GM12891 (cell line): ENCODE measurements around the gene ORMDL3.
"Not testable (repeated sequence)": the region's sequence is repeated elsewhere in the genome, so short reads cannot be mapped to it uniquely, and the experiment has no call there.

Experiments used
- DNase-seq: peaks from one replicate; pipeline ENCODE4 v3.0.0; 2011; ENCODE audit warnings: low spot score; ENCODE audit not compliant: insufficient read length
- FAIRE-seq: peaks from 2 replicates; lab custom pipeline; 2011; peaks lifted over from hg19 to GRCh38; lab: Jason Lieb, UNC
- PAX5 ChIP-seq: IDR thresholded peaks from 2 replicates; pipeline ENCODE4 v1.6.1; 2011; ENCODE audit warnings: low read length, moderate library complexity, mild to moderate bottlenecking; ENCODE audit not compliant: insufficient read depth, severe bottlenecking
- POLR2A ChIP-seq: IDR thresholded peaks from 2 replicates; pipeline ENCODE4 v1.6.1; 2011; ENCODE audit warnings: low read depth, low read length, control low read depth
- POLR2AphosphoS5 ChIP-seq: IDR thresholded peaks from 2 replicates; pipeline ENCODE4 v1.6.1; 2011; ENCODE audit warnings: low read depth, low read length, control low read depth
- POU2F2 ChIP-seq: IDR thresholded peaks from 2 replicates; pipeline ENCODE4 v1.6.1; 2011; ENCODE audit warnings: low read depth, mild to moderate bottlenecking, control low read depth, low read length, moderate library complexity
- SPI1 ChIP-seq: IDR thresholded peaks from 2 replicates; pipeline ENCODE4 v1.6.1; 2011; ENCODE audit warnings: low read depth, low read length, control low read depth
- TAF1 ChIP-seq: IDR thresholded peaks from 2 replicates; pipeline ENCODE4 v1.6.1; 2011; ENCODE audit warnings: low read depth, low read length, control low read depth

The ORMDL3 gene

GRCh38 chr17:39919087-39919683 is 8.2 kb downstream of the ORMDL3 start:
- TF ChIP-seq POLR2A (peak; percentile 26; the same call in 1 of the 2 replicates), TAF1 (no peak), POU2F2 (no peak), PAX5 (no peak), SPI1 (no peak), POLR2AphosphoS5 (no peak)
- DNase-seq (no peak), FAIRE-seq (no peak)

- TF ChIP-seq SPI1, result no peak
- DNase-seq, result no peak
- peak; percentile 9 for FAIRE-seq
Observed at GRCh38 chr17:39916918-39917317, 10.5 kb downstream of the ORMDL3 start.

- DNase-seq (no peak), FAIRE-seq (no peak)
- TF ChIP-seq PAX5 (no peak), TAF1 (no peak), POLR2AphosphoS5 (no peak), POU2F2 (no peak), POLR2A (no peak), SPI1 (no peak)
Observed at GRCh38 chr17:39915559-39915958, 11.8 kb downstream of the ORMDL3 start.

- DNase-seq (no peak), FAIRE-seq (no peak)
- no peak for TF ChIP-seq TAF1
- no peak for TF ChIP-seq SPI1
- TF ChIP-seq POLR2A, result no peak
- no peak for TF ChIP-seq POLR2AphosphoS5
- TF ChIP-seq PAX5, result no peak
- TF ChIP-seq POU2F2, result no peak
Observed at GRCh38 chr17:39913989-39914388, 13.4 kb downstream of the ORMDL3 start.

GRCh38 chr17:39908789-39909352 is 18.5 kb downstream of the ORMDL3 start:
- FAIRE-seq (no peak), DNase-seq (no peak)
- TF ChIP-seq SPI1, result no peak
- no peak for TF ChIP-seq PAX5
- no peak for TF ChIP-seq POLR2AphosphoS5
- no peak for TF ChIP-seq POU2F2
- no peak for TF ChIP-seq POLR2A
- no peak for TF ChIP-seq TAF1

GRCh38 chr17:39904990-39905288 is 22.5 kb downstream of the ORMDL3 start:
- TF ChIP-seq POLR2AphosphoS5 (no peak), TAF1 (no peak), POU2F2 (no peak), SPI1 (no peak), POLR2A (no peak), PAX5 (no peak)
- no peak for FAIRE-seq
- no peak for DNase-seq

GRCh38 chr17:39903158-39903884 is 24.1 kb downstream of the ORMDL3 start:
- FAIRE-seq (peak; percentile 47), DNase-seq (no peak)
- TF ChIP-seq POLR2AphosphoS5 (no peak), TAF1 (no peak), POU2F2 (no peak), PAX5 (no peak), POLR2A (no peak), SPI1 (no peak)

GRCh38 chr17:39902027-39902426 is 25.4 kb downstream of the ORMDL3 start:
- not testable (repeated sequence) for DNase-seq, FAIRE-seq

GRCh38 chr17:39899215-39899614 is 28.2 kb downstream of the ORMDL3 start:
- DNase-seq (no peak), FAIRE-seq (no peak)
- TF ChIP-seq POLR2A (no peak), POU2F2 (no peak), TAF1 (no peak), PAX5 (no peak), SPI1 (no peak), POLR2AphosphoS5 (no peak)

GRCh38 chr17:39898088-39898487 is 29.3 kb downstream of the ORMDL3 start:
- FAIRE-seq, result no peak
- no peak for TF ChIP-seq SPI1
- no peak for TF ChIP-seq TAF1
- no peak for TF ChIP-seq POLR2A
- no peak for TF ChIP-seq PAX5
- TF ChIP-seq POU2F2, result no peak
- TF ChIP-seq POLR2AphosphoS5, result no peak
- no peak for DNase-seq

- no peak for TF ChIP-seq POLR2AphosphoS5
- no peak for TF ChIP-seq TAF1
- no peak for TF ChIP-seq POLR2A
- no peak for TF ChIP-seq POU2F2
- no peak for TF ChIP-seq PAX5
- TF ChIP-seq SPI1, result no peak
Observed at GRCh38 chr17:39894681-39895376, 32.6 kb downstream of the ORMDL3 start.

More at GRCh38 chr17:39894681-39895376, 32.6 kb downstream of the ORMDL3 start:
- FAIRE-seq, result peak; percentile 43
- no peak for DNase-seq
